DND-41 (cell line): ENCODE measurements around the gene SCIMP.

Experiments
- ATAC-seq: fragments of 200-7000 bp; cut with Tn5 transposase; 3 replicates; pipeline ENCODE4 v1.9.1; 2021; ENCODE audit warnings: low read depth; ENCODE audit not compliant: insufficient read depth
- DNase-seq: peaks from one replicate; pipeline ENCODE4 v3.0.0-alpha.2; 2020
- H2AFZ ChIP-seq: 2 replicates; pipeline ENCODE4 v1.6.0; 2012; ENCODE audit warnings: low read depth, low read length
- H3K27ac ChIP-seq: 2 replicates; pipeline ENCODE4 v1.5.1; 2012; ENCODE audit warnings: low read length, inconsistent platforms
- H3K27me3 ChIP-seq: fragments of 200-600 bp; sonication (generic); 2 replicates; pipeline ENCODE4 v1.6.0; 2012; ENCODE audit warnings: low read length, mild to moderate bottlenecking, inconsistent platforms; ENCODE audit not compliant: insufficient read depth, poor library complexity
- H3K36me3 ChIP-seq: 2 replicates; pipeline ENCODE4 v1.5.1; 2012; ENCODE audit warnings: low read length, inconsistent platforms; ENCODE audit not compliant: insufficient read depth
- H3K4me1 ChIP-seq: 2 replicates; pipeline ENCODE4 v1.5.1; 2012; ENCODE audit warnings: mild to moderate bottlenecking, low read length; ENCODE audit not compliant: insufficient read depth
- H3K4me2 ChIP-seq: 2 replicates; pipeline ENCODE4 v1.6.0; 2012; ENCODE audit warnings: mild to moderate bottlenecking, moderate library complexity, low read length, inconsistent platforms; ENCODE audit not compliant: insufficient read depth
- H3K4me3 ChIP-seq, 2 experiments: fragments of 200-600 bp in 1 of 2; shearing (Covaris generic) in 1 of 2; 2 replicates each; pipeline ENCODE4 v1.5.1; 2012 to 2016; ENCODE audit warnings: inconsistent platforms in 2 of 2, low read length in 2 of 2, mild to moderate bottlenecking in 2 of 2, low read depth in 1 of 2, moderate library complexity in 1 of 2
- H3K79me2 ChIP-seq: 2 replicates; pipeline ENCODE4 v1.6.0; 2012; ENCODE audit warnings: low read length, inconsistent platforms; ENCODE audit not compliant: insufficient read depth
- H3K9ac ChIP-seq: 2 replicates; pipeline ENCODE4 v1.6.0; 2012; ENCODE audit warnings: low read depth, mild to moderate bottlenecking, inconsistent platforms, low read length, moderate library complexity
- H3K9me3 ChIP-seq: 2 replicates; pipeline ENCODE4 v1.5.1; 2012; ENCODE audit warnings: low read length, moderate library complexity, mild to moderate bottlenecking, inconsistent platforms; ENCODE audit not compliant: insufficient read depth, severe bottlenecking
- H4K20me1 ChIP-seq: 2 replicates; pipeline ENCODE4 v1.6.0; 2012; ENCODE audit warnings: low read length; ENCODE audit not compliant: insufficient read depth
- CTCF ChIP-seq: IDR thresholded peaks from 2 replicates; pipeline ENCODE4 v1.5.1; 2012; ENCODE audit warnings: borderline replicate concordance, low read length, moderate library complexity, mild to moderate bottlenecking; ENCODE audit not compliant: poor library complexity, severe bottlenecking; ENCODE audit errors: extremely low read depth
- EZH2 ChIP-seq: IDR thresholded peaks from 3 replicates; pipeline ENCODE4 v1.6.1; 2012; ENCODE audit warnings: borderline replicate concordance, low read depth, mild to moderate bottlenecking, moderate library complexity, low read length, inconsistent platforms; ENCODE audit not compliant: severe bottlenecking

Gene SCIMP

GRCh38 chr17:5264893-5265292 lies 30.2 kb upstream of the SCIMP start:
- H3K9me3 ChIP-seq: no peaks in the 10 kb centered on the region
- peak overlapping the region; percentile 8; the same call in 1 of the 2 replicates for H3K27ac ChIP-seq
- no peaks in the 10 kb centered on the region for H3K27me3 ChIP-seq
- ATAC-seq (peak; percentile 88), DNase-seq (peak; percentile 44)
- no peak overlapping the region for H3K4me3 ChIP-seq
- H3K36me3 ChIP-seq: no peaks in the 10 kb centered on the region
- H3K4me2 ChIP-seq: no peak overlapping the region
- H3K4me1 ChIP-seq: peaks cover 14% of the 10 kb centered on the region
- peak overlapping the region; percentile 24 for H2AFZ ChIP-seq
- no peaks in the 10 kb centered on the region for H3K79me2 ChIP-seq
- no peaks in the 10 kb centered on the region for H4K20me1 ChIP-seq
- no peak for TF ChIP-seq EZH2
- no peak for TF ChIP-seq CTCF
- no peak overlapping the region for H3K9ac ChIP-seq

- Histone ChIP-seq H3K36me3 (no peaks in the 10 kb centered on the region), H4K20me1 (no peaks in the 10 kb centered on the region), H3K27ac (no peak overlapping the region), H3K4me1 (peaks cover 14% of the 10 kb centered on the region), H3K9me3 (no peaks in the 10 kb centered on the region), H2AFZ (no peak overlapping the region), H3K27me3 (no peaks in the 10 kb centered on the region), H3K9ac (no peak overlapping the region), H3K4me2 (no peak overlapping the region), H3K4me3 (no peak overlapping the region), H3K79me2 (no peaks in the 10 kb centered on the region)
- ATAC-seq (no peak), DNase-seq (no peak)
- TF ChIP-seq EZH2: no peak
- TF ChIP-seq CTCF: no peak
Observed at GRCh38 chr17:5263441-5263840, 28.8 kb upstream of the SCIMP start.

GRCh38 chr17:5262416-5262991 lies 27.8 kb upstream of the SCIMP start:
- TF ChIP-seq EZH2 (no peak), CTCF (no peak)
- Histone ChIP-seq H2AFZ (no peak overlapping the region), H3K27me3 (no peaks in the 10 kb centered on the region), H3K9ac (no peak overlapping the region), H3K36me3 (no peaks in the 10 kb centered on the region), H3K27ac (no peak overlapping the region), H3K4me3 (no peak overlapping the region), H3K9me3 (no peaks in the 10 kb centered on the region), H4K20me1 (no peaks in the 10 kb centered on the region), H3K4me2 (no peak overlapping the region), H3K4me1 (peaks cover 14% of the 10 kb centered on the region), H3K79me2 (no peaks in the 10 kb centered on the region)
- ATAC-seq: no peak
- DNase-seq: no peak
